NCI-H2227 treated with DMSO at 0.1 percent for 48 hours (cell line): ENCODE results near the gene PUS7.
A peak's percentile ranks its signal among the peaks of the same experiment; 100 is the strongest.
"Not testable (repeated sequence)": the region's sequence is repeated elsewhere in the genome, so short reads cannot be mapped to it uniquely, and the experiment has no call there.

Source experiments
- DNase-seq: peaks from one replicate; lab custom pipeline; 2025; lab: John Stamatoyannopoulos, UW

PUS7 gene

DNA sequence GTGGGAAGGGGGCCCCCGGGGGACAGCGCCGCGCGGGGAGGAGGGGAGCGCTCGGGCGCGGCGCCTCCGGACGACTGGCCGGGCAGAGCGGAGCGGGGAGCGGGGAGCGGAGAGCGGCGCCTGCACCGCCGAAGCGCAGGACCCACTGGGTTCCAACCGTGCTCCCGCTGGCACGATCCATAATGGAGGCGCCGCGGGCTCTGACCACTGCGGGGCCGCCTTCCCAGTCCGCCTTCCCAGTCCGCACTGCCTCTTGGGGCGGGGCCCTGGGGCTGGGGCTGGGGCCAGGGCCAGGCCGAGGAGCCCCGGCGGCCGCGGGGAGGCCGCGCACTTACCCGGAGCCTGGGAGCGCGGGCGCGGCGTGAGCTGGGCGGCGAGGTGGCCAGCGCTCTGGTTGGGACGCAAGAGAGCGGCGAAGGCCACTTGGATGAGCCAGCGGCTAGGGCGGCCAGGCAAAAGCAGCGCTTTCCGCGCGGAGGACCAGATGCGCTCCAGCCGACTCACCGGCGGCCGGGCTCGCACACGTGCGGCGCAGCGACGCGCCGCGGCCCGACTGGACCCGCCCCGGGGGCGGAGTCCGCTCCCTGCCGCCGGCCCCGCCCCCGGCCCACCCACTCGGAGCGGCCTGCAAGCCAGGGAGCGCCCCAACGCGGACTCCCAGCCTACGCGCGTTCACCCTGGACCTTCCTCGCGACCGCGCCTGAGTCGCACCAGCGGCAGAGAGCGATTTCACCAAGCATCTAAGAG lies at the start of gene PUS7:
TSS of gene PUS7 (minus strand) at position 555 of the 747 bp plus-strand sequence. CDS start 13,759 bp downstream, outside the sequence.
- DNase-seq, result peak; percentile 93

GRCh38 chr7:105567821-105568220 lies 45.8 kb upstream of the PUS7 start:
- no peak for DNase-seq

DNA sequence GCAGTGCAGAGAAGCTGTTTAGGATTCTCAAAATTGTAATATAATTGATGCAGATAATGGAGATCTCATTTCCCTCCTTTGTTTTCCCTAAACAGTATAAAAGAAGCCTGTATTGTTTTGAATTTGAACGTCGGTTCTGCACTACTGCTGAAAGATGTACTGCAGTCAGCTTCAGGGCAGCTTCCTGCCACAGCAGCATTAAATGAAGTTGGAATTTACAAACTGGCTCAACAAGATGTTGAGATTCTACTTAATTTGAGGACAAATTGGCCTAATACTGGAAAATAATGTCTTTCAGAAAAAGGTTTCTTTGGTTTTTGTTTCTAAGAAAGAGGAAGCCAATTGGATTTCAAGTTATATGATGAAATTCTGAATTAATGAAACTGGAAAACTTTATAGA lies 45.0 kb upstream of the PUS7 start:
- no peak for DNase-seq

DNA sequence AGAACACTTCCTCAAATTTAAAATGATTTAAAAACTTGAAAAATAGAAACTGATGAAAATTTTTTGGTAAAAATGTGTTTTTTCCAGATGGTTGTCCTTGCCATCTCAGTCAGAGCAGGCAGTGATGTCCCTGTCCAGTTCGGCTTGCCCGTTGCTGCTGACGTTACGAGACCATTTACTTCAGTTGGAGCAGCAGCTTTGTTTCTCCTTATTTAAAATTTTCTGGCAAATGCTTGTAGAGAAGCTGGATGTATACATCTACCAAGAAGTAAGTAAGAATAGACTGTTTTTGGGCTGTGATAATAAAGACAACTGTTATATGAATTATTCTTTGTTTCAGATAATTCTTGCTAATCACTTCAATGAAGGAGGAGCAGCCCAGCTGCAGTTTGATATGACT lies 43.1 kb upstream of the PUS7 start:
- no peak for DNase-seq

GRCh38 chr7:105559926-105560325 lies 37.9 kb upstream of the PUS7 start:
- DNase-seq, result no peak

DNA sequence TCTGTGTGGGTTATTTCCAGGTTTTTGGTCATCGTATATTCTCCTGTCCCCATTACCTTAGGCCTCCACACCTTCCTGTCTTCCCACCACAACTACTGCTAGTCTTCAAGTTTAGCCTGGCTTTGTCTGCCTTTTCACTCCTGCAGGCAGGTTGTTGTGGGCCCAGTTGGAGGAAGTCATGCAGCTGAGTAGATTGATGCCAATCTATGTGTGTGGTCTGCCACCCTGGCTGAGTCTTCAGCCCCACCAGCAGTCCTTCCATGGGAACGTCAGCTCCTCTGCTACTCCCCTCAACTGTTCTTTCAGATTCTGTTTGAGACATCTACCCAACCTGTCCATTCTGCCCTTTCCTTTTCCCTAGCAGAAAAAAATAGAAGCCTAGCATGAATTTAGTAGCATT lies 16.3 kb upstream of the PUS7 start:
- DNase-seq, result no peak

GRCh38 chr7:105532709-105533460 lies 10.8 kb upstream of the PUS7 start:
- no peak for DNase-seq

GRCh38 chr7:105531792-105532671 lies 10.0 kb upstream of the PUS7 start, which contains the start of gene RINT1:
Gene RINT1, plus strand, starts transcription at chr7:105532201. Its CDS starts 115 bp downstream, at chr7:105532316.
- DNase-seq, result peak; percentile 96

GRCh38 chr7:105530546-105530945 lies 8.5 kb upstream of the PUS7 start:
- DNase-seq, result no peak

DNA sequence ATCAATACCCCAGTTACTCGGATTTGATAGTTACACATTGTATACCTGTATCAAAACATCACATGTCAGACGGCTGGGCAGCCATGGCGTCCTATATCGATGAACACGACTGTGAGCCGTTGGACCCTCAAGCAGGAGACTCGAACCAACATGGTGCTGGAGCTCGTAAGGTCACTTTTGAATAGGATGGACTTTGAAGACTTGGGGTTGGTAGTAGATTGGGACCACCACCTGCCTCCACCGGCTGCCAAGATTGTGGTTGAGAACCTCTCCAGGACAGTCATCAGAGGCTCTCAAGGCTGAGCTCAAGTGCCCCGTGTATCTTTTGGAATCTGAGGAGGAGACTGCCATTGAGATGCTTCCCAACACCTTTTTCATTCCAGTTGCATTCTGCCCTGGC lies 8.1 kb upstream of the PUS7 start:
- DNase-seq, result no peak

- not testable (repeated sequence) for DNase-seq
Measured at GRCh38 chr7:105527737-105528136, 5.7 kb upstream of the PUS7 start.

DNA sequence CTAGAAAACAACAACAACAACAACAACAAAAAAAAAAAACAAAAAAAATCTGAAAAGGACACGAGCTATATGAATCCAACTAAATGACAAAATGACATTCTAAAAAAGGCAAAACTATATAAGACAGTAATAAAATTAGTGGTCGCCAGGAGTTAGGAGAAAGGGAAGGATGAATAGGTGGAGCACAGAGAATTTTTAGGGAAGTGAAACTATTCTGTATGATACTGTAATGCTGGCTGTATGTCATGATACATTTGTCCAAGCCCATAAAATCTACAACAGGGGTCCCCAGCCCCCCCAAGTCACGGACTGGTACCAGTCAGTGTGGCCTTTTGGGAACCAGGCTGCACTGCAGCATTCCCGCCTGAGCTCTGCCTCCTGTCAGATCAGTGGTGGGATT lies 2.8 kb upstream of the PUS7 start:
- DNase-seq, result no peak

DNA sequence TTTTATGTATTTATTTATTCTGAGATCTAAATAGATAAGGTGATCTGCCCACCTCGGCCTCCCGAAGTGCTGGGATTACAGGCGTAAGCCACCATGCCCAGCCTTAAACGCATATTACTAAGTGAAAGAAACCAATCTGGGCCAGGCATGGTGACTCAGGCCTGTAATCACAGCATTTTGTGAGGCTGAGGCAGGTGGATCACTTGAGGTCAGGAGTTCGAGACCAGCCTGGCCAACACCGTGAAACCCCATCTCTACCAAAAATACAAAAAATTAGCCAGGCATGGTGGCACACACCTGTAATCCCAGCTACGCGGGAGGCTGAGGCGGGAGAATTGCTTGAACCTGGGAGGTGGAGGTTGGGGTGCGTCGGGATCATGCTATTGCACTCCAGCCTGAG lies 2.4 kb upstream of the PUS7 start:
- not testable (repeated sequence) for DNase-seq

DNA sequence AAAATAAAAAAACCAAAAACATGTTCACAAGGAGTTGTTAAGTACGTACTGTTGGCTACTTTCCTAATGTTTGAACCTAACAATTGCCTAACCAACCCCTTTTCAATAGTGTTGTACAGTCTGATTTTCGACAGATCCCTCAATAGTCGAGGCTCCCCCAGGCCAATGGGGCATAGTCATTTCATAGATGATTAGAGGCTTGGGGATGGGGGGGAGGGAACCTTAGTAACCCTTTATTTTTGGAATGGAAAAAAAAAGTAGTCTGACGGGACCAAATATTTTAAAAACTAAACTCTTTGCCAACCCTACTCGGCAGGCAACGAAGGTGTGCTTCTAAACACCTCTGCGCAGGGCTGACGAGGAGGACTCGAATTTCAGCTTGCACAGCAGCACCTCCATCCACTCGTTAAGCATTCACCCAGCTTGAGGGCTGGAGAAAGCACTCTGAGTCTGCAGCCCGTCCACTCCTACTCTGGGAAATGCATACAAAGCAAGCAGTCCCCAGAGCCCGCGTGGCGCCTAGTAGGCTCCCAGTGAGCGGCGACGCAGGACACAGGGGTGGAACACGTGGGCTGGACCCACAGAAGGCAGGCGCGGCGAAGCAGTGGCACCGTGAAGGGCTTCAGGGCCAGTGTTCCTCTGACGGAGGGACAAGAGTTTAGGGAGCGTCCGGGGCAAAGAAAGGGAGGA lies 899 bp downstream of the PUS7 start:
- DNase-seq, result peak; percentile 33

GRCh38 chr7:105520620-105521019 lies 1.5 kb downstream of the PUS7 start:
- DNase-seq, result not testable (repeated sequence)

DNA sequence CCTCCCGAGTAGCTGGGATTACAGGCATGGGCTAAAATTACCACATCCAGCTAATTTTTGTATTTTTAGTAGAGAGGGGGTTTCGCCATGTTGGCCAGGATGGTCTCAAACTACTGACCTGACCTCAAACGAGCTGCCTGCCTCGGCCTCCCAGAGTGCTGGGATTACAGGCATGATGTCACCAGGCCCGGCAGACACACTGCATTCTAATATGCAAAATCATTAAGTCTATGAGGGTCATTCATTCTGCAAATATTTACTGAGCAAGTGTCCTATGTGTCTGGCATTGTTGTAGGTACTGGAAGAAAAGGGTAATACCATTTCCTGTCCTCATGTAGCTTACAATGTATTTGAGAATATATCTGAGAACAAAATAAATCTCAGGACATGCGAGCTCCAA lies 2.7 kb downstream of the PUS7 start:
- no peak for DNase-seq

DNA sequence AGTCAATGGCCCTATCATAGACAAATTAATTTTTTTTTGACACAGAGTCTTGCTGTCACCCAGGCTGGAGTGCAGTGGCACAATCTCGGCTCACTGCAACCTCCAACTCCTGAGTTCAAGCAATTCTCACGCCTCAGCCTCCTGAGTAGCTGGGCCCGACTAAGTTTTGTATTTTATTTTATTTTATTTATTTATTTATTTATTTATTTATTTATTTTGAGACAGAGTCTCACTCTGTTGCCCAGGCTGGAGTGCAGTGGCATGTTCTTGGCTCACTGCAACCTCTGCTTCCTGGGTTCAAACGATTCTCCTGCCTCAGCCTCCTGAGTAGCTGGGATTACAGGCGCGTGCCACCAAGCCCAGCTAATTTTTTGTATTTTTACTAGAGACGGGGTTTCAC lies 6.5 kb downstream of the PUS7 start:
- DNase-seq, result not testable (repeated sequence)

GRCh38 chr7:105512926-105513526 lies 9.0 kb downstream of the PUS7 start:
- no peak for DNase-seq

DNA sequence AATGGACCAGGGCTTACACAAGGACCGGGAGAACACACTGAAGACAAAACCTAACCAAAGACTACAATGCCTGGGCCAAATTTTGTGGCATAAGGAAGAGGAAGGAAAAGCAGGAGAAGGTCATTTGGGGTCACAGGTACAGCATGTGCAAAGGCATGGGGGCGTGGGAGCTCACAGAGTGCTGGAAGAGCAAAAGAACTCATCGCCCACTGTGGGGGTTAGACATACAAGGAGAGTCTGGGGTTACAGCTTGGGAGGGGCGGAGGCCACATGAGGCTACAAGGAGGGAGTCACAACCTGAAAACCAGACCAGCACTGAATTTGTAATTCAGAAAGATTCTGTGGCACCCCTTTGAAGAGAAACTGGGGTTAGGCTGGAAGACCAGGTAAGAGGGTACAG lies 9.7 kb downstream of the PUS7 start:
- DNase-seq, result no peak

DNA sequence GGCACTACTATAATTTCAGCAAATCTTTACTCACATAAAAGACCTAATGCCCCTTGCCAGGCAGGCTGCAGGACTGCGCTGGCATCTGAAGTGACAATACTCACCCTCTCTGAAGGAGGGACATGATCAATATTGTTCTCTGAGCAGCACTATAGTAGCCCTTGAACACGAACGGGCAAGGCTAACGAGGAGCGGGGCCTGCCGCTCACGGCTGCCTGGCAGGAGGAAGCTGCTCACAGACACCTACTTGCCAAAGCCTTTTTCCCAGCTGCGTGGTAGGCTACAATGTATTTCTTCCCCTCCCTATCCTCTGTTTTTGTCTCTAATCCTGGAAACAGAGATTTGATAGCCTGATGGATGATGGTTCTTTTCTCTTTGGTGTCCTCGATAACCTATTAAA lies 19.9 kb downstream of the PUS7 start:
- no peak for DNase-seq

- DNase-seq, result no peak
Measured at GRCh38 chr7:105497016-105497415, 25.1 kb downstream of the PUS7 start.
